ENCODE results near the gene ABCA12. TPM values are rescaled to one million over a fixed set of nuclear protein-coding genes. Genes with fewer than 3 reads are reported as not detected.

The ABCA12 gene
- total RNA-seq, 3 donors from 2014 or later = 3.6 to 4.0 TPM; not detected in 1

DNA sequence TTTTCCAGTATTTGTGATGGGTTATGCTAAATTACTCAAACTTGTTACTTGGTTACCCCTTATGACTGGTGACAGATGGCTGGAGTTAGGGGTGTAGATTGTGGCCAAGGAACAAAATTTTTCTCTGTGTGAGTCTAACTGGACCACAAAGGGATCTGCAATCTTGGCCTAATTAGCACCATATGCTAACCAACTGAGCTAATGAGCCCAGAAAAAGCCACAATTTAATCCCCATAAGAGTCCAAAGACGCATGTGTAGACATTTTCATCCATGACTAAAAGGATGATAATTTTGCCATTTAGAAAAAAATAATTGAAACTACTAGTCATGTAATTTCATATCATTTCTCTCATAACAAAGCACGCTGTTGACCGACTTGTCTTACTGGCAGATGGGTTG lies 151.2 kb downstream of the ABCA12 start:
- intact Hi-C loops (cut with DNase I; ENCODE audit: low total_unique reads) = no loop called here
- DNase-seq (ENCODE audit: low spot score in 2 of 2) = no peak
- H3K27ac ChIP-seq = no peak overlapping the region
- no peak overlapping the region for H3K4me3 ChIP-seq
- no peaks in the 10 kb centered on the region for H3K36me3 ChIP-seq
- H3K27me3 ChIP-seq = no peaks in the 10 kb centered on the region
- no peaks in the 10 kb centered on the region for H3K4me1 ChIP-seq
- no peaks in the 10 kb centered on the region for H3K9me3 ChIP-seq
- TF ChIP-seq POLR2A (IDR thresholded peaks at IDR 0.05) = no peak
- TF ChIP-seq, protein P1, sequence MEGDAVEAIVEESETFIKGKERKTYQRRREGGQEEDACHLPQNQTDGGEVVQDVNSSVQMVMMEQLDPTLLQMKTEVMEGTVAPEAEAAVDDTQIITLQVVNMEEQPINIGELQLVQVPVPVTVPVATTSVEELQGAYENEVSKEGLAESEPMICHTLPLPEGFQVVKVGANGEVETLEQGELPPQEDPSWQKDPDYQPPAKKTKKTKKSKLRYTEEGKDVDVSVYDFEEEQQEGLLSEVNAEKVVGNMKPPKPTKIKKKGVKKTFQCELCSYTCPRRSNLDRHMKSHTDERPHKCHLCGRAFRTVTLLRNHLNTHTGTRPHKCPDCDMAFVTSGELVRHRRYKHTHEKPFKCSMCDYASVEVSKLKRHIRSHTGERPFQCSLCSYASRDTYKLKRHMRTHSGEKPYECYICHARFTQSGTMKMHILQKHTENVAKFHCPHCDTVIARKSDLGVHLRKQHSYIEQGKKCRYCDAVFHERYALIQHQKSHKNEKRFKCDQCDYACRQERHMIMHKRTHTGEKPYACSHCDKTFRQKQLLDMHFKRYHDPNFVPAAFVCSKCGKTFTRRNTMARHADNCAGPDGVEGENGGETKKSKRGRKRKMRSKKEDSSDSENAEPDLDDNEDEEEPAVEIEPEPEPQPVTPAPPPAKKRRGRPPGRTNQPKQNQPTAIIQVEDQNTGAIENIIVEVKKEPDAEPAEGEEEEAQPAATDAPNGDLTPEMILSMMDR (IDR thresholded peaks at IDR 0.05) = no peak
- no peak for TF ChIP-seq POLR2AphosphoS5 (IDR thresholded peaks at IDR 0.05)

DNA sequence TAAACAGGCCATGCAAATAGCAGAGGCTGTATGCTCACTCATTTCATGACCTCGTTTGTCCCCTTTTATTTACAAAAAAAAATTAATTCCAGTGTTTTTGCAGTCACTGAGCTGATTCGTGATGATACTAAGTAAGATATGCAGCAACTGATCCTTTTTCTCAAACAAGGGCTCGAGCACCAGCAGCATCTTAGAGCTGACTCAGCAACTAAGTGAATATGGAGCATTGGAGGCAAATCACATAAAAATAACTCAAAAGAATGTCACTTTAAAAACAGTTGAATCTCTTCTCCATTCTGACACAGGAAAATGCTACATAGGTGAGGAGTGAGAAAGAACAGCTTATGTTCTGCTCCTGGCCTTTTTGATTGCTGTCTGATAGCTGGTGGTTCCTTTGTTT lies 152.8 kb downstream of the ABCA12 start:
- intact Hi-C loops (cut with DNase I; ENCODE audit: low total_unique reads) = no loop called here
- H3K36me3 ChIP-seq = no peaks in the 10 kb centered on the region
- no peak overlapping the region for H3K27ac ChIP-seq
- no peak for DNase-seq (ENCODE audit: low spot score in 2 of 2)
- H3K4me1 ChIP-seq = no peaks in the 10 kb centered on the region
- no peaks in the 10 kb centered on the region for H3K27me3 ChIP-seq
- TF ChIP-seq POLR2AphosphoS5 (IDR thresholded peaks at IDR 0.05) (no peak), POLR2A (IDR thresholded peaks at IDR 0.05) (no peak)
- TF ChIP-seq, protein P1 (IDR thresholded peaks at IDR 0.05) = no peak
- H3K9me3 ChIP-seq = no peaks in the 10 kb centered on the region
- no peak overlapping the region for H3K4me3 ChIP-seq

DNA sequence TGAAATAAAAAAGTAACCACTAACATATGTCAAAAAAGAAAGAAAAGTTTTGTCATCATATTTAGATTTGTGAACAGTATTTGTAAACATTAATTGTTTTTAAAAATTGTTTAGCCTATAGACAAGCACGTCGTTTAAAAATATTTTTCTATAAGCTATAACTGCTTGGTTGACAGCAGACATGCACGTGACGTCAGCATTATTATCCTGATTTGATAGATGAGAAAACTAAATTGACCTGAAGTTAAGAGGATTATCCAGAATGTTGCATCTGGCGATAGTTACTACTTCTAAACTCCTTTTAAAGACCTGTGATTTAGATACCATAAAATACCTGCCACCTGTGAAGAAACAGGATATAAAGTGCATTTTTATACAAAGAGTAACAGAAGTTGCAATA lies 172.0 kb downstream of the ABCA12 start:
- H3K4me1 ChIP-seq = no peaks in the 10 kb centered on the region
- TF ChIP-seq, protein P1 (IDR thresholded peaks at IDR 0.05) = no peak
- no peak for TF ChIP-seq POLR2A (IDR thresholded peaks at IDR 0.05)
- TF ChIP-seq POLR2AphosphoS5 (IDR thresholded peaks at IDR 0.05) = no peak
- H3K9me3 ChIP-seq = peaks cover 0 to 12% of the 10 kb centered on the region in 2 donors
- no peak overlapping the region for H3K4me3 ChIP-seq
- intact Hi-C loops (cut with DNase I; ENCODE audit: low total_unique reads) = loop anchor here (5.0 kb wide), 1 partner anchor 209 kb away; no protein-coding TSS in a partner anchor
- H3K27me3 ChIP-seq = no peaks in the 10 kb centered on the region
- DNase-seq (ENCODE audit: low spot score in 2 of 2) = no peak
- no peaks in the 10 kb centered on the region for H3K36me3 ChIP-seq
- no peak overlapping the region for H3K27ac ChIP-seq

DNA sequence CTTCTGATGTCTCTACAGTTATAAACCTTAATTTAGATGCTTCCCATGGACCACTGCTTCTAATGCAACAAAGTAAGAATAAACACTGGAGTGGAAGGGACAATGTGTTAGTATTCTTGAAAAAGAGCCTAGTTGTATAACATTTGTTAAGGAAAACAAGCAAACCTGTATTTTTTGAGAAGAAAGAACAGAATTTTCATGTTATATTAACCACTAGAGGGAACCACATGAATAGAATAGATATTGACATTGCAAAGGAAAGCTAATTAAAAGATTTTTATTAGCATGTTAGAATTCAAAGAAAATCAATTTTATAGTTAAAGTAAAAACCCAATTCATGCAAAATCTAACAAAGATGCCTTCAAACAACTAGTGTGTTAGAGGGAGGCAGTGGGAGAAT lies 177.7 kb downstream of the ABCA12 start:
- no peaks in the 10 kb centered on the region for H3K27me3 ChIP-seq
- DNase-seq (ENCODE audit: low spot score in 2 of 2) = no peak
- peaks cover 0 to 12% of the 10 kb centered on the region in 2 donors for H3K9me3 ChIP-seq
- intact Hi-C loops (cut with DNase I; ENCODE audit: low total_unique reads) = no loop called here
- no peaks in the 10 kb centered on the region for H3K4me1 ChIP-seq
- TF ChIP-seq, protein P1 (IDR thresholded peaks at IDR 0.05) = no peak
- TF ChIP-seq POLR2A (IDR thresholded peaks at IDR 0.05) (no peak), POLR2AphosphoS5 (IDR thresholded peaks at IDR 0.05) (no peak)
- H3K4me3 ChIP-seq = no peak overlapping the region
- no peaks in the 10 kb centered on the region for H3K36me3 ChIP-seq
- no peak overlapping the region for H3K27ac ChIP-seq

DNA sequence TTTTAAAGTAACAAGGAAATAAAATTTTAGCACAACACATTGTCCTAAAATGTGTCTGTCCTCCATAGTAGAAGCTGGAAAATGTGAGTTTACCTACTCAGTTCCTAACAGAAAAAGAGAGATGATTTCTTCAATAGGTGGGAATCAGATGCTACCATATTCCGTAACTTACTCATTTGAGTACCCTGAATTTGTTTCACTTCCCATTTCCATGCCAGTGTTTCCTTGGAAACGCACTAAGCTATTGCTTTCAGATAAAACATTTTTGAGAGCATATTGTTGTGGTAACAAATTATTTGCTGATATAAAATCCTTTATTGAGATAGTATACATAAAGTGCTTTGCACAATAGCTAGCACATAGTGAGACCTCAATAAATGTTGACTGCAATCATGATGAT lies 191.5 kb downstream of the ABCA12 start:
- H3K36me3 ChIP-seq = no peaks in the 10 kb centered on the region
- H3K27me3 ChIP-seq = no peaks in the 10 kb centered on the region
- TF ChIP-seq, protein P1 (IDR thresholded peaks at IDR 0.05) = no peak
- no peak for TF ChIP-seq POLR2A (IDR thresholded peaks at IDR 0.05)
- TF ChIP-seq POLR2AphosphoS5 (IDR thresholded peaks at IDR 0.05) = no peak
- no peaks in the 10 kb centered on the region for H3K9me3 ChIP-seq
- intact Hi-C loops (cut with DNase I; ENCODE audit: low total_unique reads) = no loop called here
- H3K4me1 ChIP-seq = no peaks in the 10 kb centered on the region
- H3K27ac ChIP-seq = no peak overlapping the region
- H3K4me3 ChIP-seq = no peak overlapping the region
- no peak for DNase-seq (ENCODE audit: low spot score in 2 of 2)
